Liver (tissue), 3 donors: ENCODE data around the gene SLC6A16.

Source experiments
- ATF3 ChIP-seq: IDR thresholded peaks from 2 replicates; pipeline ENCODE4 v1.6.1; 2016; ENCODE audit warnings: antibody characterized with exemption
- CTCF ChIP-seq: fragments of 150-350 bp; IDR thresholded peaks from 2 replicates; pipeline ENCODE4 v1.5.1; 2017; ENCODE audit warnings: improper control_type of control experiment, low read depth, low read length; ENCODE audit not compliant: missing input control
- EGR1 ChIP-seq, 2 donors: IDR thresholded peaks; 2 replicates each; pipeline ENCODE4 v1.6.1; 2016 to 2018; ENCODE audit warnings: antibody characterized with exemption in 2 of 2, low read depth in 2 of 2
- GABPA ChIP-seq, 2 donors: IDR thresholded peaks in 1 of 2; conservative IDR thresholded peaks in 1 of 2; 2 replicates each; pipeline ENCODE4 v1.6.1; 2016; ENCODE audit warnings: antibody characterized with exemption in 2 of 2, mild to moderate bottlenecking in 1 of 2, moderate library complexity in 1 of 2
- JUND ChIP-seq, 2 donors: IDR thresholded peaks; 2 replicates each; pipeline ENCODE4 v1.6.1; 2016; ENCODE audit warnings: antibody characterized with exemption in 2 of 2
- MAX ChIP-seq: IDR thresholded peaks from 2 replicates; pipeline ENCODE4 v1.6.1; 2016; ENCODE audit warnings: antibody characterized with exemption
- RAD21 ChIP-seq, 2 donors: IDR thresholded peaks; 2 replicates each; pipeline ENCODE4 v1.6.1; 2016; ENCODE audit warnings: antibody characterized with exemption in 2 of 2, mild to moderate bottlenecking in 2 of 2
- REST ChIP-seq: IDR thresholded peaks from 2 replicates; pipeline ENCODE4 v1.6.1; 2016; ENCODE audit warnings: antibody characterized with exemption, mild to moderate bottlenecking
- RXRA ChIP-seq, 2 donors: IDR thresholded peaks; 2 replicates each; pipeline ENCODE4 v1.6.1; 2017 to 2018; ENCODE audit warnings: antibody characterized with exemption in 2 of 2, mild to moderate bottlenecking in 1 of 2
- SP1 ChIP-seq: IDR thresholded peaks from 2 replicates; pipeline ENCODE4 v1.6.1; 2018; ENCODE audit warnings: antibody characterized with exemption, mild to moderate bottlenecking
- TAF1 ChIP-seq: conservative IDR thresholded peaks from 2 replicates; pipeline ENCODE4 v1.6.1; 2016; ENCODE audit warnings: antibody characterized with exemption, mild to moderate bottlenecking
- YY1 ChIP-seq: IDR thresholded peaks from 2 replicates; pipeline ENCODE4 v1.6.1; 2016; ENCODE audit warnings: antibody characterized with exemption, mild to moderate bottlenecking
- donor health status: healthy.
- donor health status: healthy.

GRCh38 chr19:49282184-49282583 lies 42.8 kb downstream of the SLC6A16 start:
- no peak for TF ChIP-seq CTCF
- no peak for TF ChIP-seq REST
- TF ChIP-seq JUND (IDR thresholded peaks at IDR 0.05) = no peak
- no peak for TF ChIP-seq MAX
- no peak for TF ChIP-seq TAF1
- TF ChIP-seq ATF3 = no peak
- TF ChIP-seq EGR1 (IDR thresholded peaks at IDR 0.05; ENCODE audit: low read depth in 2 of 2) = no peak
- no peak for TF ChIP-seq RXRA (IDR thresholded peaks at IDR 0.05)
- TF ChIP-seq GABPA (IDR thresholded peaks at IDR 0.05 in 1 of 2, conservative IDR thresholded peaks at IDR 0.05 in 1 of 2) = no peak
- no peak for TF ChIP-seq SP1
- no peak for TF ChIP-seq YY1
- no peak for TF ChIP-seq RAD21 (IDR thresholded peaks at IDR 0.05)
